ENCODE results near the gene IDUA.
"Not testable (repeated sequence)": the region's sequence is repeated elsewhere in the genome, so short reads cannot be mapped to it uniquely, and the experiment has no call there.

Gene IDUA

GRCh38 chr4:1038948-1039492 lies 52.2 kb downstream of the IDUA start:
- no peaks in the 10 kb centered on the region for H3K9me3 ChIP-seq (ENCODE audit: control insufficient read depth, insufficient read depth, low read length)
- H3K4me1 ChIP-seq (ENCODE audit: insufficient read depth, low read length): peaks cover 19% of the 10 kb centered on the region; the same call in 1 of the 2 replicates
- no peaks in the 10 kb centered on the region for H3K36me3 ChIP-seq (ENCODE audit: insufficient read depth, low read length)
- no peak overlapping the region for H3K9ac ChIP-seq (ENCODE audit: low read depth, low read length)

GRCh38 chr4:1039493-1040343 lies 52.9 kb downstream of the IDUA start:
- H3K9me3 ChIP-seq (ENCODE audit: control insufficient read depth, insufficient read depth, low read length): no peaks in the 10 kb centered on the region
- peaks cover 26% of the 10 kb centered on the region for H3K4me1 ChIP-seq (ENCODE audit: insufficient read depth, low read length)
- H3K9ac ChIP-seq (ENCODE audit: low read depth, low read length): no peak overlapping the region
- H3K36me3 ChIP-seq (ENCODE audit: insufficient read depth, low read length): no peaks in the 10 kb centered on the region

- Histone ChIP-seq H3K4me1 (ENCODE audit: insufficient read depth, low read length) (peaks cover 32% of the 10 kb centered on the region), H3K36me3 (ENCODE audit: insufficient read depth, low read length) (no peaks in the 10 kb centered on the region), H3K9me3 (ENCODE audit: control insufficient read depth, insufficient read depth, low read length) (no peaks in the 10 kb centered on the region), H3K9ac (ENCODE audit: low read depth, low read length) (no peak overlapping the region)
Measured at GRCh38 chr4:1040344-1041146, 53.7 kb downstream of the IDUA start.

GRCh38 chr4:1041147-1041935 lies 54.5 kb downstream of the IDUA start:
- peaks cover 34% of the 10 kb centered on the region for H3K4me1 ChIP-seq (ENCODE audit: insufficient read depth, low read length)
- no peaks in the 10 kb centered on the region for H3K36me3 ChIP-seq (ENCODE audit: insufficient read depth, low read length)
- no peak overlapping the region for H3K9ac ChIP-seq (ENCODE audit: low read depth, low read length)
- H3K9me3 ChIP-seq (ENCODE audit: control insufficient read depth, insufficient read depth, low read length): no peaks in the 10 kb centered on the region

GRCh38 chr4:1041936-1042330 lies 55.1 kb downstream of the IDUA start:
- Histone ChIP-seq H3K36me3 (ENCODE audit: insufficient read depth, low read length) (no peaks in the 10 kb centered on the region), H3K9me3 (ENCODE audit: control insufficient read depth, insufficient read depth, low read length) (no peaks in the 10 kb centered on the region), H3K4me1 (ENCODE audit: insufficient read depth, low read length) (peaks cover 34% of the 10 kb centered on the region), H3K9ac (ENCODE audit: low read depth, low read length) (no peak overlapping the region)

- H3K9me3 ChIP-seq (ENCODE audit: control insufficient read depth, insufficient read depth, low read length): no peaks in the 10 kb centered on the region
- no peak overlapping the region for H3K9ac ChIP-seq (ENCODE audit: low read depth, low read length)
- no peaks in the 10 kb centered on the region for H3K36me3 ChIP-seq (ENCODE audit: insufficient read depth, low read length)
- peaks cover 34% of the 10 kb centered on the region for H3K4me1 ChIP-seq (ENCODE audit: insufficient read depth, low read length)
Measured at GRCh38 chr4:1042352-1043055, 55.7 kb downstream of the IDUA start.

GRCh38 chr4:1043162-1043561 lies 56.3 kb downstream of the IDUA start:
- Histone ChIP-seq H3K9ac (ENCODE audit: low read depth, low read length) (no peak overlapping the region), H3K9me3 (ENCODE audit: control insufficient read depth, insufficient read depth, low read length) (no peaks in the 10 kb centered on the region), H3K4me1 (ENCODE audit: insufficient read depth, low read length) (peaks cover 34% of the 10 kb centered on the region), H3K36me3 (ENCODE audit: insufficient read depth, low read length) (no peaks in the 10 kb centered on the region)

GRCh38 chr4:1043651-1044468 lies 57.0 kb downstream of the IDUA start:
- Histone ChIP-seq H3K4me1 (ENCODE audit: insufficient read depth, low read length) (peaks cover 34% of the 10 kb centered on the region), H3K9ac (ENCODE audit: low read depth, low read length) (peak overlapping the region; percentile 15; the same call in 1 of the 2 replicates), H3K9me3 (ENCODE audit: control insufficient read depth, insufficient read depth, low read length) (no peaks in the 10 kb centered on the region), H3K36me3 (ENCODE audit: insufficient read depth, low read length) (no peaks in the 10 kb centered on the region)

- H3K9me3 ChIP-seq (ENCODE audit: control insufficient read depth, insufficient read depth, low read length): no peaks in the 10 kb centered on the region
- H3K36me3 ChIP-seq (ENCODE audit: insufficient read depth, low read length): no peaks in the 10 kb centered on the region
- H3K4me1 ChIP-seq (ENCODE audit: insufficient read depth, low read length): peaks cover 34% of the 10 kb centered on the region
- H3K9ac ChIP-seq (ENCODE audit: low read depth, low read length): peak overlapping the region; percentile 15; the same call in 1 of the 2 replicates
Measured at GRCh38 chr4:1044469-1045192, 57.8 kb downstream of the IDUA start.

- H3K9ac ChIP-seq (ENCODE audit: low read depth, low read length): peak overlapping the region; percentile 16; the same call in 1 of the 2 replicates
- peaks cover 34% of the 10 kb centered on the region for H3K4me1 ChIP-seq (ENCODE audit: insufficient read depth, low read length)
- H3K9me3 ChIP-seq (ENCODE audit: control insufficient read depth, insufficient read depth, low read length): no peaks in the 10 kb centered on the region
- H3K36me3 ChIP-seq (ENCODE audit: insufficient read depth, low read length): no peaks in the 10 kb centered on the region
Measured at GRCh38 chr4:1045193-1045594, 58.4 kb downstream of the IDUA start.

- H3K9me3 ChIP-seq (ENCODE audit: control insufficient read depth, insufficient read depth, low read length): no peaks in the 10 kb centered on the region
- peak overlapping the region; percentile 16; the same call in 1 of the 2 replicates for H3K9ac ChIP-seq (ENCODE audit: low read depth, low read length)
- no peaks in the 10 kb centered on the region for H3K36me3 ChIP-seq (ENCODE audit: insufficient read depth, low read length)
- peaks cover 34% of the 10 kb centered on the region for H3K4me1 ChIP-seq (ENCODE audit: insufficient read depth, low read length)
Measured at GRCh38 chr4:1045595-1046201, 58.9 kb downstream of the IDUA start.

- not testable (repeated sequence) for H3K36me3 ChIP-seq (ENCODE audit: insufficient read depth, low read length); H3K9me3 ChIP-seq (ENCODE audit: control insufficient read depth, insufficient read depth, low read length)
- Histone ChIP-seq H3K9ac (ENCODE audit: low read depth, low read length) (peak overlapping the region; percentile 11; the same call in 1 of the 2 replicates), H3K4me1 (ENCODE audit: insufficient read depth, low read length) (peaks cover 28% of the 10 kb centered on the region)
Measured at GRCh38 chr4:1046581-1047011, 59.8 kb downstream of the IDUA start.
